Trophoblast cell (in vitro differentiated cells and primary cell): ENCODE results near the gene ZNF341.

ENCODE experiments used
- DNase-seq, 2 donors: peaks; one replicate each; pipeline ENCODE4 v3.0.0-alpha.2; 2016
- H2AFZ ChIP-seq: 2 replicates; pipeline ENCODE4 v1.6.1; 2013; ENCODE audit warnings: low read length, moderate library complexity, mild to moderate bottlenecking; ENCODE audit not compliant: insufficient read depth, poor library complexity
- H2AK5ac ChIP-seq: 2 replicates; pipeline ENCODE4 v1.6.1; 2013; ENCODE audit warnings: mild to moderate bottlenecking, low read length
- H2BK120ac ChIP-seq: 2 replicates; pipeline ENCODE4 v1.6.1; 2013; ENCODE audit warnings: low read length, mild to moderate bottlenecking, moderate library complexity; ENCODE audit not compliant: insufficient read depth, poor library complexity
- H2BK12ac ChIP-seq: 2 replicates; pipeline ENCODE4 v1.6.1; 2013; ENCODE audit warnings: mild to moderate bottlenecking, low read length, moderate library complexity
- H2BK5ac ChIP-seq: 2 replicates; pipeline ENCODE4 v1.6.1; 2013; ENCODE audit warnings: low read length, low read depth, moderate library complexity, mild to moderate bottlenecking; ENCODE audit not compliant: poor library complexity
- H3K14ac ChIP-seq: 2 replicates; pipeline ENCODE4 v1.6.1; 2013; ENCODE audit warnings: mild to moderate bottlenecking, low read length
- H3K18ac ChIP-seq: 2 replicates; pipeline ENCODE4 v1.6.1; 2013; ENCODE audit warnings: mild to moderate bottlenecking, low read length
- H3K23ac ChIP-seq: 2 replicates; pipeline ENCODE4 v1.6.1; 2013; ENCODE audit warnings: low read length
- H3K27ac ChIP-seq: 2 replicates; pipeline ENCODE4 v1.5.1; 2013; ENCODE audit warnings: low read depth, mild to moderate bottlenecking, inconsistent platforms, low read length, moderate library complexity
- H3K27me3 ChIP-seq: 2 replicates; pipeline ENCODE4 v1.6.1; 2013; ENCODE audit warnings: inconsistent platforms, mild to moderate bottlenecking, low read length, moderate library complexity; ENCODE audit not compliant: insufficient read depth
- H3K36me3 ChIP-seq, 2 experiments: 1 replicate in 1 of 2; 2 replicates in 1 of 2; pipeline ENCODE4 v1.6.1; 2013; ENCODE audit warnings: low read length in 2 of 2, mild to moderate bottlenecking in 2 of 2, moderate library complexity in 1 of 2; ENCODE audit not compliant: insufficient read depth in 2 of 2, control insufficient read depth in 1 of 2
- H3K4ac ChIP-seq: 2 replicates; pipeline ENCODE4 v1.6.1; 2013; ENCODE audit warnings: low read depth, mild to moderate bottlenecking, low read length, moderate library complexity
- H3K4me1 ChIP-seq, 2 experiments: 1 replicate in 1 of 2; 2 replicates in 1 of 2; pipeline ENCODE4 v1.6.1; 2013; ENCODE audit warnings: low read length in 2 of 2, mild to moderate bottlenecking in 2 of 2, moderate library complexity in 1 of 2; ENCODE audit not compliant: insufficient read depth in 2 of 2, control insufficient read depth in 1 of 2
- H3K4me2 ChIP-seq: 2 replicates; pipeline ENCODE4 v1.6.1; 2013; ENCODE audit warnings: inconsistent platforms, mild to moderate bottlenecking, low read length, moderate library complexity
- H3K4me3 ChIP-seq: 2 replicates; pipeline ENCODE4 v1.5.1; 2013; ENCODE audit warnings: mild to moderate bottlenecking, low read depth, low read length, inconsistent platforms
- H3K79me1 ChIP-seq: one replicate; pipeline ENCODE4 v1.6.1; 2013; ENCODE audit warnings: low read length
- H3K79me2 ChIP-seq: 2 replicates; pipeline ENCODE4 v1.6.1; 2013; ENCODE audit warnings: low read length, mild to moderate bottlenecking; ENCODE audit not compliant: control insufficient read depth, insufficient read depth, poor library complexity
- H3K9ac ChIP-seq: 2 replicates; pipeline ENCODE4 v1.6.1; 2013; ENCODE audit warnings: mild to moderate bottlenecking, low read length
- H3K9me3 ChIP-seq: 2 replicates; pipeline ENCODE4 v1.6.1; 2013; ENCODE audit warnings: low read depth, mild to moderate bottlenecking, control low read depth, inconsistent platforms, low read length; ENCODE audit not compliant: insufficient read depth
- H4K12ac ChIP-seq: 2 replicates; pipeline ENCODE4 v1.6.1; 2013; ENCODE audit warnings: low read depth, mild to moderate bottlenecking, low read length, moderate library complexity
- H4K8ac ChIP-seq: 2 replicates; pipeline ENCODE4 v1.6.1; 2013; ENCODE audit warnings: low read depth, mild to moderate bottlenecking, low read length, moderate library complexity
- H4K91ac ChIP-seq: one replicate; pipeline ENCODE4 v1.6.1; 2013; ENCODE audit warnings: low read depth, mild to moderate bottlenecking, low read length, moderate library complexity
- WGBS: extraction: QIAGEN DNeasy Blood & Tissue Kit; methylation state at CpG from one replicate; pipeline ENCODE4 v1.1.7; 2013; ENCODE audit warnings: missing lambda C conversion rate; ENCODE audit not compliant: insufficient read length, insufficient coverage; ENCODE audit errors: extremely low coverage; 5-methylcytosine and 5-hydroxymethylcytosine counted together

Gene ZNF341

GRCh38 chr20:33821270-33821836 lies 89.6 kb downstream of the ZNF341 start:
- WGBS: no CpG with 5 or more reads among the region's 4 CpGs
- no peak overlapping the region for H3K27ac ChIP-seq
- H3K79me1 ChIP-seq: no peaks in the 10 kb centered on the region
- no peak overlapping the region for H2BK12ac ChIP-seq
- H4K91ac ChIP-seq: no peak overlapping the region
- no peak overlapping the region for H3K4me3 ChIP-seq
- H3K9ac ChIP-seq: no peak overlapping the region
- H3K4ac ChIP-seq: no peak overlapping the region
- H3K36me3 ChIP-seq: peaks cover 2 to 3% of the 10 kb centered on the region in 2 experiments
- no peak overlapping the region for H2AFZ ChIP-seq
- H3K4me2 ChIP-seq: no peak overlapping the region
- H3K4me1 ChIP-seq: peaks cover 7 to 11% of the 10 kb centered on the region in 2 experiments
- no peaks in the 10 kb centered on the region for H3K9me3 ChIP-seq
- no peaks in the 10 kb centered on the region for H3K79me2 ChIP-seq
- H4K8ac ChIP-seq: no peak overlapping the region
- H2BK120ac ChIP-seq: no peak overlapping the region
- H3K14ac ChIP-seq: no peak overlapping the region
- H3K18ac ChIP-seq: no peak overlapping the region
- H2AK5ac ChIP-seq: no peak overlapping the region
- no peaks in the 10 kb centered on the region for H3K27me3 ChIP-seq
- H2BK5ac ChIP-seq: no peak overlapping the region
- no peak overlapping the region for H3K23ac ChIP-seq
- no peak overlapping the region for H4K12ac ChIP-seq
- DNase-seq: no peak

GRCh38 chr20:33822423-33822822 lies 90.6 kb downstream of the ZNF341 start:
- Histone ChIP-seq H3K4me2 (no peak overlapping the region), H3K18ac (no peak overlapping the region), H3K9ac (no peak overlapping the region), H2BK5ac (no peak overlapping the region), H4K91ac (no peak overlapping the region), H3K4me3 (no peak overlapping the region), H3K9me3 (no peaks in the 10 kb centered on the region), H3K79me2 (peaks cover 2% of the 10 kb centered on the region), H3K4me1 (peaks cover 7 to 12% of the 10 kb centered on the region in 2 experiments), H3K27me3 (no peaks in the 10 kb centered on the region), H4K8ac (no peak overlapping the region), H3K79me1 (no peaks in the 10 kb centered on the region), H4K12ac (no peak overlapping the region), H3K14ac (no peak overlapping the region), H3K36me3 (peaks cover 2 to 3% of the 10 kb centered on the region in 2 experiments), H2BK12ac (no peak overlapping the region), H2BK120ac (no peak overlapping the region), H3K23ac (no peak overlapping the region), H2AFZ (no peak overlapping the region), H3K4ac (peak overlapping the region; percentile 47), H2AK5ac (no peak overlapping the region), H3K27ac (no peak overlapping the region)
- no peak for DNase-seq
- no CpG with 5 or more reads among the region's 5 CpGs for WGBS

- WGBS: no CpG with 5 or more reads among the region's 5 CpGs
- H3K4me3 ChIP-seq: no peak overlapping the region
- H3K18ac ChIP-seq: no peak overlapping the region
- H4K91ac ChIP-seq: no peak overlapping the region
- no peak overlapping the region for H2BK5ac ChIP-seq
- no peak overlapping the region for H3K23ac ChIP-seq
- H3K4ac ChIP-seq: no peak overlapping the region
- H3K4me1 ChIP-seq: peaks cover 7 to 12% of the 10 kb centered on the region in 2 experiments
- H3K14ac ChIP-seq: no peak overlapping the region
- H3K9ac ChIP-seq: no peak overlapping the region
- H3K36me3 ChIP-seq: peaks cover 2% of the 10 kb centered on the region in 2 experiments
- H3K4me2 ChIP-seq: no peak overlapping the region
- H2AK5ac ChIP-seq: no peak overlapping the region
- no peak overlapping the region for H2AFZ ChIP-seq
- H2BK12ac ChIP-seq: no peak overlapping the region
- DNase-seq: no peak
- H3K9me3 ChIP-seq: no peaks in the 10 kb centered on the region
- H3K79me1 ChIP-seq: no peaks in the 10 kb centered on the region
- no peak overlapping the region for H2BK120ac ChIP-seq
- H3K79me2 ChIP-seq: peaks cover 2% of the 10 kb centered on the region
- H3K27me3 ChIP-seq: no peaks in the 10 kb centered on the region
- no peak overlapping the region for H4K8ac ChIP-seq
- no peak overlapping the region for H3K27ac ChIP-seq
- H4K12ac ChIP-seq: no peak overlapping the region
These were observed 91.2 kb downstream of the ZNF341 start for GRCh38 chr20:33822991-33823390.

- no peak overlapping the region for H3K27ac ChIP-seq
- no peak overlapping the region for H3K4ac ChIP-seq
- H2BK120ac ChIP-seq: no peak overlapping the region
- H3K79me2 ChIP-seq: peaks cover 2% of the 10 kb centered on the region
- H3K9ac ChIP-seq: no peak overlapping the region
- no peaks in the 10 kb centered on the region for H3K79me1 ChIP-seq
- H2AFZ ChIP-seq: no peak overlapping the region
- H4K91ac ChIP-seq: no peak overlapping the region
- no peak overlapping the region for H3K4me3 ChIP-seq
- no peak overlapping the region for H4K12ac ChIP-seq
- no peaks in the 10 kb centered on the region for H3K27me3 ChIP-seq
- no peak overlapping the region for H4K8ac ChIP-seq
- H2BK5ac ChIP-seq: no peak overlapping the region
- no peak overlapping the region for H3K14ac ChIP-seq
- no peak overlapping the region for H3K23ac ChIP-seq
- H3K36me3 ChIP-seq: peaks cover 2 to 4% of the 10 kb centered on the region in 2 experiments
- H2BK12ac ChIP-seq: no peak overlapping the region
- no peak overlapping the region for H2AK5ac ChIP-seq
- no peak for DNase-seq
- H3K4me1 ChIP-seq: peaks cover 7 to 12% of the 10 kb centered on the region in 2 experiments
- no peak overlapping the region for H3K18ac ChIP-seq
- H3K4me2 ChIP-seq: no peak overlapping the region
- no CpG with 5 or more reads among the region's 1 CpG for WGBS
- H3K9me3 ChIP-seq: no peaks in the 10 kb centered on the region
These were observed 93.1 kb downstream of the ZNF341 start for GRCh38 chr20:33824852-33825251.
